HFFc6 (cell line): Measurements from ENCODE around the gene FAF1. TPM values are rescaled to one million over a fixed set of nuclear protein-coding genes. Genes with fewer than 3 reads are reported as not detected.

Experiments
- DNase-seq: peaks from one replicate; pipeline ENCODE4 v3.0.0-alpha.2; 2018
- H3K27ac Mint-ChIP-seq: 2 replicates; pipeline ENCODE4 v1.8.0; 2020; ENCODE audit warnings: mild to moderate bottlenecking, mixed read lengths
- H3K27me3 Mint-ChIP-seq: 2 replicates; pipeline ENCODE4 v1.8.0; 2021; ENCODE audit warnings: mild to moderate bottlenecking, moderate library complexity, mixed read lengths; ENCODE audit not compliant: insufficient read depth
- H3K36me3 Mint-ChIP-seq: 2 replicates; pipeline ENCODE4 v1.8.0; 2021; ENCODE audit warnings: low read depth, mixed read lengths
- H3K4me1 Mint-ChIP-seq: 2 replicates; pipeline ENCODE4 v1.8.0; 2020; ENCODE audit warnings: low read depth, mixed read lengths
- H3K4me3 Mint-ChIP-seq: 2 replicates; pipeline ENCODE4 v1.8.0; 2020; ENCODE audit warnings: mild to moderate bottlenecking, moderate library complexity, mixed read lengths
- H3K9me3 Mint-ChIP-seq: 2 replicates; pipeline ENCODE4 v1.8.0; 2020; ENCODE audit warnings: mild to moderate bottlenecking, mixed read lengths
- total RNA-seq, 6 experiments: library from RNA; stranded (reverse); fragmentation: NEBNext Ultra II Directional; extraction: Animal tissue kit (Norgen Biotek cat#: 25700); gene quantifications; 2 replicates in 1 of 6; 3 replicates in 5 of 6; pipeline ENCODE4 v1.2.3, GENCODE V29; 2021
- TF ChIP-seq, protein P1 (sequence below): fragments of 200-600 bp; sonication (generic); IDR thresholded peaks from 2 replicates; pipeline ENCODE4 v1.5.0; 2021; ENCODE audit warnings: antibody characterized with exemption, mild to moderate bottlenecking

Gene FAF1
- total RNA-seq, 6 experiments from 2014 or later, result 60.1 to 79.1 (median 67.8) TPM

GRCh38 chr1:50996083-50996482 is 36.0 kb upstream of the FAF1 start:
- Mint-ChIP-seq H3K27ac (no peak overlapping the region), H3K4me3 (no peak overlapping the region), H3K4me1 (no peaks in the 10 kb centered on the region), H3K9me3 (no peaks in the 10 kb centered on the region), H3K36me3 (no peaks in the 10 kb centered on the region), H3K27me3 (no peaks in the 10 kb centered on the region)
- DNase-seq, result no peak
- TF ChIP-seq, protein P1, sequence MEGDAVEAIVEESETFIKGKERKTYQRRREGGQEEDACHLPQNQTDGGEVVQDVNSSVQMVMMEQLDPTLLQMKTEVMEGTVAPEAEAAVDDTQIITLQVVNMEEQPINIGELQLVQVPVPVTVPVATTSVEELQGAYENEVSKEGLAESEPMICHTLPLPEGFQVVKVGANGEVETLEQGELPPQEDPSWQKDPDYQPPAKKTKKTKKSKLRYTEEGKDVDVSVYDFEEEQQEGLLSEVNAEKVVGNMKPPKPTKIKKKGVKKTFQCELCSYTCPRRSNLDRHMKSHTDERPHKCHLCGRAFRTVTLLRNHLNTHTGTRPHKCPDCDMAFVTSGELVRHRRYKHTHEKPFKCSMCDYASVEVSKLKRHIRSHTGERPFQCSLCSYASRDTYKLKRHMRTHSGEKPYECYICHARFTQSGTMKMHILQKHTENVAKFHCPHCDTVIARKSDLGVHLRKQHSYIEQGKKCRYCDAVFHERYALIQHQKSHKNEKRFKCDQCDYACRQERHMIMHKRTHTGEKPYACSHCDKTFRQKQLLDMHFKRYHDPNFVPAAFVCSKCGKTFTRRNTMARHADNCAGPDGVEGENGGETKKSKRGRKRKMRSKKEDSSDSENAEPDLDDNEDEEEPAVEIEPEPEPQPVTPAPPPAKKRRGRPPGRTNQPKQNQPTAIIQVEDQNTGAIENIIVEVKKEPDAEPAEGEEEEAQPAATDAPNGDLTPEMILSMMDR, result no peak

GRCh38 chr1:50995651-50996050 is 35.6 kb upstream of the FAF1 start:
- no peak overlapping the region for H3K27ac Mint-ChIP-seq
- DNase-seq, result no peak
- no peaks in the 10 kb centered on the region for H3K27me3 Mint-ChIP-seq
- TF ChIP-seq, protein P1, result no peak
- no peaks in the 10 kb centered on the region for H3K4me1 Mint-ChIP-seq
- no peaks in the 10 kb centered on the region for H3K9me3 Mint-ChIP-seq
- H3K36me3 Mint-ChIP-seq, result no peaks in the 10 kb centered on the region
- H3K4me3 Mint-ChIP-seq, result no peak overlapping the region

DNA sequence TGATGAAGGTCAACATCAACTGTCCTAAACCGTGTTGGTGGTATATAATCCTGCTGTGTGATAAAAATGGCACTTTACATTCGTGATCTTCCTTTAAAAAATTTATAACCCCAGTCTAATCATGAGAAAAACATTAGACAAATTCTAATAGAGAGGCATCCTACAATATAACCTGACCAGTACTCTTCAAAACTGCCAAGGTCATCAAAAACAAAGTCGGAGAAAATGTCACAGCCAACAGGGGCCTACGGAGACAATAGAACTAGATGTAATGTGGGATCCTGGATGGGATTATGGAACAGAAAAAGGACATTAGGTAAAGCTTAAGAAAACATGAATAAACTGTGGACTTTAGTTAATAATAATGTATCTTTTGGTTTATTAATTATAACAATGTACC is 34.9 kb upstream of the FAF1 start:
- Mint-ChIP-seq H3K9me3 (no peaks in the 10 kb centered on the region), H3K4me3 (no peak overlapping the region), H3K4me1 (no peaks in the 10 kb centered on the region; the same call in 1 of the 2 replicates), H3K36me3 (no peaks in the 10 kb centered on the region), H3K27ac (no peak overlapping the region), H3K27me3 (no peaks in the 10 kb centered on the region)
- TF ChIP-seq, protein P1, result no peak
- DNase-seq, result no peak

DNA sequence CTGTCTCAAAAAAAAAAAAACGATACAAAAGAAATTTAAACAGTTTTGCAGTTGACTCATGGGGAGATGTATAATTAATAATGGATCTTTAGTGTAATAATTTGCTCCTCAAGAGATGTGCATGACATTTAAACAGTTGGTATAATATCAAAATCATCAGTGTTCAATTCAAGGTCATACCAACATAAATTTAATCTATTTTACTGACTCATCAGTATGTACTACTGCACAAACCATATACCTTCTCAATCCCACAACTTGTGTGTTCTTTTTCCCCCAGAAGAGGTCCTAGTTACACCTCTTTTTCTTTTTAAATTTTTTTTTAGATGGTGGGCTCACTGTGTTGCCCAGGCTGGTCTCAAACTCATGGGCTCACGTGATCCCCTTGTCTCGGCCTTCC is 33.6 kb upstream of the FAF1 start:
- H3K27me3 Mint-ChIP-seq, result no peaks in the 10 kb centered on the region
- H3K4me1 Mint-ChIP-seq, result peaks cover 5% of the 10 kb centered on the region; the same call in 1 of the 2 replicates
- no peak overlapping the region for H3K4me3 Mint-ChIP-seq
- no peak for DNase-seq
- no peaks in the 10 kb centered on the region for H3K9me3 Mint-ChIP-seq
- H3K36me3 Mint-ChIP-seq, result no peaks in the 10 kb centered on the region
- H3K27ac Mint-ChIP-seq, result no peak overlapping the region
- TF ChIP-seq, protein P1, result no peak

- H3K9me3 Mint-ChIP-seq, result no peaks in the 10 kb centered on the region
- no peak overlapping the region for H3K27ac Mint-ChIP-seq
- H3K27me3 Mint-ChIP-seq, result no peaks in the 10 kb centered on the region
- no peak overlapping the region for H3K4me3 Mint-ChIP-seq
- H3K36me3 Mint-ChIP-seq, result no peaks in the 10 kb centered on the region
- TF ChIP-seq, protein P1, result no peak
- peaks cover 5% of the 10 kb centered on the region; the same call in 1 of the 2 replicates for H3K4me1 Mint-ChIP-seq
- DNase-seq, result no peak
Observed at GRCh38 chr1:50992532-50993318, 32.7 kb upstream of the FAF1 start.
